ENCODE results near the gene EVC2. TPM values are rescaled to one million over a fixed set of nuclear protein-coding genes. Genes with fewer than 3 reads are reported as not detected.

Gene EVC2
- total and polyA plus RNA-seq, 2 donors (not counting 1 experiment from before 2014, with no cell fraction given): 1.4 to 16.5 TPM

GRCh38 chr4:5622596-5622995 lies 85.8 kb downstream of the EVC2 start:
- DNase-seq (ENCODE audit: low read depth in 2 of 2): no peak
- no peaks in the 10 kb centered on the region for H3K27me3 ChIP-seq (ENCODE audit: control insufficient read depth, insufficient read depth, low read length)
- no peaks in the 10 kb centered on the region for H4K20me1 ChIP-seq (ENCODE audit: control insufficient read depth, extremely low read depth, insufficient read depth, low read length)
- no peak overlapping the region for H3K9ac ChIP-seq (ENCODE audit: insufficient read depth, low read length)
- H3K4me2 ChIP-seq (ENCODE audit: extremely low read depth, insufficient read depth, low read length): no peak overlapping the region
- no peaks in the 10 kb centered on the region for H3K4me1 ChIP-seq (ENCODE audit: control insufficient read depth, extremely low read depth, insufficient read depth, low read length)
- no peak overlapping the region for H3K27ac ChIP-seq (ENCODE audit: insufficient read depth, low read length)
- no peak for TF ChIP-seq EZH2 (IDR thresholded peaks at IDR 0.05; ENCODE audit: low read length, missing control alignments)
- no peak for TF ChIP-seq CTCF (conservative IDR thresholded peaks at IDR 0.05 in 1 of 2, IDR thresholded peaks at IDR 0.05 in 1 of 2; ENCODE audit: low read depth in 1 of 2, low read length in 2 of 2)
- H3K79me2 ChIP-seq (ENCODE audit: control insufficient read depth, insufficient read depth, low read length): no peaks in the 10 kb centered on the region
- H3K9me3 ChIP-seq (ENCODE audit: control insufficient read depth, insufficient read depth, low read depth, low read length): no peaks in the 10 kb centered on the region
- H3K4me3 ChIP-seq (replicated peaks in 1 of 4; ENCODE audit: control extremely low read depth in 1 of 4, insufficient read depth in 1 of 4, low read depth in 3 of 4, low read length in 4 of 4): no peak overlapping the region
- peaks cover 10% of the 10 kb centered on the region for H3K36me3 ChIP-seq (ENCODE audit: control insufficient read depth, insufficient read depth, low read length)
- H2AFZ ChIP-seq (ENCODE audit: low read length): no peak overlapping the region

DNA sequence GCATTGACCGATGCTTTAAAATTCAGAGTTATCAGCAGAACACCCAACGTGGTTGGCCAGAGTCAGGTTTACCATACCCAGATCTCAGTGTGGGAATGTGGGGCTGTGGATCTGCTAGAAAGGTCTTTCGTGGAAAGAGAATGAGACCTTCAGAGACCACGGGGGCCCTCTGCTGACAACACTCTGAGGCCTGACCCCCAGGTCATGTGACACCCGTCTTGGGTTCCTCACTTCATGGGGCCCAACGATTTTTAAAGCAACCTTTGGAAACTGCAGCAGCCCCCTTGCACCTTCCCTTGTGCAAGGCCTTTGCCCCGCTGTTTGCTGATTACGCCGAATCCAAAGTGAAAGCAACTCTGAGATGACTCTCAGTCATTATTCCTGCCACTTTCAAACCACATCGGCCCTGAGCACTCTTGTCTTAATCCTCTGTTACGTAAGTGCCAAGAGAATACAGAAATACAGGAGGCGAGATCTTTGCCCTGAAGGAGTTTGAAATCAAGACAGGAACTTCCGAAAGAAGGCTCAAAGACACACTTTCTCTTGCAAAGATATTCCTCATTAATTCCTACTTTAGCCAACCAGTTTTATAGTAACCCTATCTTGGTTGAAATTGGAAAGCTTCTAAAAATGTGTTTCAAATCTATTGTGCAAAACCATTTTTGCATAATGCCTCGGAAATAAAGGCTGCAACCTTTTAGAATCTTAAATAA lies 88.3 kb downstream of the EVC2 start:
- Histone ChIP-seq H3K36me3 (ENCODE audit: control insufficient read depth, insufficient read depth, low read length) (peaks cover 12% of the 10 kb centered on the region), H3K4me1 (ENCODE audit: control insufficient read depth, extremely low read depth, insufficient read depth, low read length) (no peaks in the 10 kb centered on the region), H3K79me2 (ENCODE audit: control insufficient read depth, insufficient read depth, low read length) (no peaks in the 10 kb centered on the region), H3K4me2 (ENCODE audit: extremely low read depth, insufficient read depth, low read length) (no peak overlapping the region), H3K4me3 (replicated peaks in 1 of 4; ENCODE audit: control extremely low read depth in 1 of 4, insufficient read depth in 1 of 4, low read depth in 3 of 4, low read length in 4 of 4) (no peak overlapping the region), H2AFZ (ENCODE audit: low read length) (no peak overlapping the region), H3K27ac (ENCODE audit: insufficient read depth, low read length) (no peak overlapping the region), H3K9me3 (ENCODE audit: control insufficient read depth, insufficient read depth, low read depth, low read length) (no peaks in the 10 kb centered on the region), H3K27me3 (ENCODE audit: control insufficient read depth, insufficient read depth, low read length) (no peaks in the 10 kb centered on the region), H4K20me1 (ENCODE audit: control insufficient read depth, extremely low read depth, insufficient read depth, low read length) (no peaks in the 10 kb centered on the region), H3K9ac (ENCODE audit: insufficient read depth, low read length) (no peak overlapping the region)
- no peak for DNase-seq (ENCODE audit: low read depth in 2 of 2)
- TF ChIP-seq EZH2 (IDR thresholded peaks at IDR 0.05; ENCODE audit: low read length, missing control alignments) (no peak), CTCF (conservative IDR thresholded peaks at IDR 0.05 in 1 of 2, IDR thresholded peaks at IDR 0.05 in 1 of 2; ENCODE audit: low read depth in 1 of 2, low read length in 2 of 2) (no peak)

DNA sequence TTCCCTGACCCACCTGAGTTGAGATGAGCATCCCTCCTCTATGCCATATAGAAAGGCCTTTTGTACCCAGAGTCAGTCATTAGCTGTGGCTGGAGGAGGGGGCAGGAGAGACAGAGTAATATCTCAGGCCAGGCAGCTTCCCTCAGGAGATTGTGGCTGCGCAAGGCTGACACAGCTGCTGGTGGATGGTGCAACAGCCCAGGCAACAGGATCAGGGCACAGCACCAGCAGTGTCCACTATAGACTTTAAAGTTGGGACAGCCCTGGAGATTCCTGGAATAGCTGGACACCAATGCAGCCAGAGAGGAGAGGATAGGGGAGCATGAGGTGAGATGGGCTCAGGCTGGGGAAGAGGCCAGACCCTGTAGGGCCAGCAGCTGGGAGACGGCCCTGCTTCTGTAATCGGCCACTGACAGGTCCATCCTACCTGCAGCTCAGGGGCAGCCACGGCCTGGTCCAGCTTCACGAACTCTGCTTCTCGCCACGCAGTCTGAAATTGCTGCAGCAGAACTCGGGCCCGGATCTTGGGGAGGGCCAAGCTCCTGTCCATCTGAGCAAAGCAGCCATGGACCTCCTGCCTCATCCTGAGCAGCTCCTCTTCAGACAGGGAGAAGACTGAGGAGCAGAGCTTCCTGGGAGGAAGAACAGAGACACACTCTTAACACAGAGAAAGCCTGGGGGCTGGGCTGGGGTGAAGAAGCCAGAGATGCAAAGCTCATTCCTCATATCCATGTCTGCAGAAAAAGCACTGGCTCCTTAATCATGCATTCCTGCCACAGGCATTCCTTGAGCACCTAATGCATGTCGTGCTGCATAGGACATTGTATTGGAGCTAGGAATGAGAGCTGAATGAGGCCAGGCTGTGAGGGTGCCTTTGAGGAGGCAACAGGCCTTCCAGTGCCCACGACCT lies 90.1 kb downstream of the EVC2 start:
- H3K27ac ChIP-seq (ENCODE audit: insufficient read depth, low read length): no peak overlapping the region
- no peaks in the 10 kb centered on the region for H4K20me1 ChIP-seq (ENCODE audit: control insufficient read depth, extremely low read depth, insufficient read depth, low read length)
- no peaks in the 10 kb centered on the region for H3K27me3 ChIP-seq (ENCODE audit: control insufficient read depth, insufficient read depth, low read length)
- no peak overlapping the region for H3K4me2 ChIP-seq (ENCODE audit: extremely low read depth, insufficient read depth, low read length)
- H3K9me3 ChIP-seq (ENCODE audit: control insufficient read depth, insufficient read depth, low read depth, low read length): no peaks in the 10 kb centered on the region
- TF ChIP-seq CTCF (conservative IDR thresholded peaks at IDR 0.05 in 1 of 2, IDR thresholded peaks at IDR 0.05 in 1 of 2; ENCODE audit: low read depth in 1 of 2, low read length in 2 of 2) (no peak), EZH2 (IDR thresholded peaks at IDR 0.05; ENCODE audit: low read length, missing control alignments) (no peak)
- H3K4me3 ChIP-seq (replicated peaks in 1 of 4; ENCODE audit: control extremely low read depth in 1 of 4, insufficient read depth in 1 of 4, low read depth in 3 of 4, low read length in 4 of 4): no peak overlapping the region
- no peak overlapping the region for H2AFZ ChIP-seq (ENCODE audit: low read length)
- H3K36me3 ChIP-seq (ENCODE audit: control insufficient read depth, insufficient read depth, low read length): peaks cover 14% of the 10 kb centered on the region
- H3K9ac ChIP-seq (ENCODE audit: insufficient read depth, low read length): no peak overlapping the region
- no peaks in the 10 kb centered on the region for H3K79me2 ChIP-seq (ENCODE audit: control insufficient read depth, insufficient read depth, low read length)
- H3K4me1 ChIP-seq (ENCODE audit: control insufficient read depth, extremely low read depth, insufficient read depth, low read length): no peaks in the 10 kb centered on the region
- no peak for DNase-seq (ENCODE audit: low read depth in 2 of 2)
